Esophagus (tissue), 2 donors: ENCODE data around the gene RAP2B. TPM values are rescaled to one million over a fixed set of nuclear protein-coding genes. Genes with fewer than 3 reads are reported as not detected.

Source experiments
- H3K27ac ChIP-seq, 2 donors: one replicate each; pipeline ENCODE4 v1.5.1; 2013; ENCODE audit warnings: low read depth in 2 of 2, mild to moderate bottlenecking in 2 of 2, inconsistent platforms in 1 of 2, low read length in 1 of 2, moderate library complexity in 1 of 2
- H3K27me3 ChIP-seq, 2 donors: one replicate each; pipeline ENCODE4 v1.6.1; 2013; ENCODE audit warnings: low read length in 2 of 2, control low read depth in 1 of 2, mild to moderate bottlenecking in 1 of 2; ENCODE audit not compliant: insufficient read depth in 2 of 2, control insufficient read depth in 1 of 2
- H3K36me3 ChIP-seq, 2 donors: one replicate each; pipeline ENCODE4 v1.6.1; 2013; ENCODE audit warnings: low read length in 1 of 2; ENCODE audit not compliant: control insufficient read depth in 2 of 2, insufficient read depth in 2 of 2
- H3K4me1 ChIP-seq, 2 donors: one replicate each; pipeline ENCODE4 v1.6.1; 2013; ENCODE audit warnings: low read length in 1 of 2; ENCODE audit not compliant: control insufficient read depth in 2 of 2, insufficient read depth in 2 of 2
- H3K4me3 ChIP-seq, 2 donors: one replicate each; pipeline ENCODE4 v1.5.1; 2013; ENCODE audit warnings: low read length in 2 of 2, mild to moderate bottlenecking in 2 of 2, low read depth in 1 of 2, moderate library complexity in 1 of 2
- H3K9me3 ChIP-seq, 2 donors: one replicate each; pipeline ENCODE4 v1.6.1; 2013; ENCODE audit warnings: mild to moderate bottlenecking in 2 of 2, low read depth in 1 of 2, low read length in 1 of 2, moderate library complexity in 1 of 2; ENCODE audit not compliant: control insufficient read depth in 2 of 2, insufficient read depth in 1 of 2
- WGBS, 2 donors: extraction: QIAGEN DNeasy Blood & Tissue Kit; methylation state at CpG; one replicate each; pipeline ENCODE4 v1.1.7; 2013; 5-methylcytosine and 5-hydroxymethylcytosine counted together
- polyA plus RNA-seq, 2 donors: library from polyadenylated mRNA; stranded (reverse); fragments of 200-250 nt; gene quantifications; one replicate each; pipeline ENCODE4 v1.2.3, GENCODE V29; 2013
- donor health status: healthy with polysubstance abuse.
- donor health status: Bipolar disorder and iron deficiency.

The RAP2B gene
- polyA plus RNA-seq, 2 donors: 10.4 to 13.7 TPM

- H3K4me1 ChIP-seq: no peaks in the 10 kb centered on the region
- WGBS, 2 donors: 47 to 49% methylated on average over 3 of the region's 3 CpGs
These were observed 4.2 kb downstream of the RAP2B start for GRCh38 chr3:153166206-153166605.

GRCh38 chr3:153166796-153167195 lies 4.8 kb downstream of the RAP2B start:
- 79 to 81% methylated on average over 2 of the region's 2 CpGs for WGBS, 2 donors
- H3K9me3 ChIP-seq: no peaks in the 10 kb centered on the region
- H3K36me3 ChIP-seq: no peaks in the 10 kb centered on the region
- no peaks in the 10 kb centered on the region for H3K4me1 ChIP-seq
- peak overlapping the region in 1 of 2 donors; percentile 52 for H3K4me3 ChIP-seq
- no peaks in the 10 kb centered on the region for H3K27me3 ChIP-seq
- H3K27ac ChIP-seq: no peak overlapping the region

More at GRCh38 chr3:153166206-153166605, 4.2 kb downstream of the RAP2B start:
- no peak overlapping the region for H3K27ac ChIP-seq
- no peaks in the 10 kb centered on the region for H3K27me3 ChIP-seq
- H3K36me3 ChIP-seq: no peaks in the 10 kb centered on the region
- peak overlapping the region in 1 of 2 donors; percentile 52 for H3K4me3 ChIP-seq
- H3K9me3 ChIP-seq: no peaks in the 10 kb centered on the region

GRCh38 chr3:153169793-153170383 lies 7.9 kb downstream of the RAP2B start:
- no peaks in the 10 kb centered on the region for H3K9me3 ChIP-seq
- H3K4me1 ChIP-seq: no peaks in the 10 kb centered on the region
- H3K27ac ChIP-seq: no peak overlapping the region
- H3K27me3 ChIP-seq: no peaks in the 10 kb centered on the region
- no peaks in the 10 kb centered on the region for H3K36me3 ChIP-seq
- H3K4me3 ChIP-seq: no peak overlapping the region
- WGBS, 2 donors: 88 to 91% methylated on average over 2 of the region's 2 CpGs

GRCh38 chr3:153171256-153171655 lies 9.2 kb downstream of the RAP2B start:
- 53 to 59% methylated on average over 2 of the region's 2 CpGs for WGBS, 2 donors
- H3K9me3 ChIP-seq: no peaks in the 10 kb centered on the region

GRCh38 chr3:153171918-153172317 lies 9.9 kb downstream of the RAP2B start:
- Histone ChIP-seq H3K4me3 (no peak overlapping the region), H3K9me3 (no peaks in the 10 kb centered on the region), H3K4me1 (no peaks in the 10 kb centered on the region), H3K36me3 (no peaks in the 10 kb centered on the region), H3K27ac (no peak overlapping the region), H3K27me3 (no peaks in the 10 kb centered on the region)
- WGBS, 2 donors: 77 to 85% methylated on average over 4 of the region's 4 CpGs

More at GRCh38 chr3:153171256-153171655, 9.2 kb downstream of the RAP2B start:
- H3K36me3 ChIP-seq: no peaks in the 10 kb centered on the region
- no peaks in the 10 kb centered on the region for H3K4me1 ChIP-seq
- H3K27me3 ChIP-seq: no peaks in the 10 kb centered on the region
- no peak overlapping the region for H3K27ac ChIP-seq
- H3K4me3 ChIP-seq: no peak overlapping the region

- Histone ChIP-seq H3K36me3 (no peaks in the 10 kb centered on the region), H3K4me3 (no peak overlapping the region), H3K27me3 (no peaks in the 10 kb centered on the region), H3K4me1 (no peaks in the 10 kb centered on the region), H3K9me3 (no peaks in the 10 kb centered on the region), H3K27ac (no peak overlapping the region)
- 87 to 88% methylated on average over 19 of the region's 19 CpGs for WGBS, 2 donors
These were observed 11.1 kb downstream of the RAP2B start for GRCh38 chr3:153172796-153173757.

GRCh38 chr3:153173758-153174516 lies 11.9 kb downstream of the RAP2B start:
- no peaks in the 10 kb centered on the region for H3K27me3 ChIP-seq
- H3K27ac ChIP-seq: no peak overlapping the region
- H3K36me3 ChIP-seq: no peaks in the 10 kb centered on the region
- H3K4me3 ChIP-seq: no peak overlapping the region
- H3K9me3 ChIP-seq: no peaks in the 10 kb centered on the region
- H3K4me1 ChIP-seq: no peaks in the 10 kb centered on the region
- WGBS, 2 donors: 61 to 68% methylated on average over 6 of the region's 6 CpGs

- Histone ChIP-seq H3K36me3 (no peaks in the 10 kb centered on the region), H3K4me3 (no peak overlapping the region), H3K27me3 (no peaks in the 10 kb centered on the region), H3K9me3 (no peaks in the 10 kb centered on the region), H3K4me1 (no peaks in the 10 kb centered on the region), H3K27ac (no peak overlapping the region)
- 98 to 99% methylated on average over 3 of the region's 3 CpGs for WGBS, 2 donors
These were observed 14.2 kb downstream of the RAP2B start for GRCh38 chr3:153176197-153176596.

- no peaks in the 10 kb centered on the region for H3K27me3 ChIP-seq
- H3K4me1 ChIP-seq: no peaks in the 10 kb centered on the region
- H3K36me3 ChIP-seq: no peaks in the 10 kb centered on the region
- WGBS, 2 donors: 76 to 81% methylated on average over 1 of the region's 1 CpG
- H3K4me3 ChIP-seq: no peak overlapping the region
- H3K9me3 ChIP-seq: no peaks in the 10 kb centered on the region
- H3K27ac ChIP-seq: no peak overlapping the region
These were observed 18.9 kb downstream of the RAP2B start for GRCh38 chr3:153180860-153181372.
